Activated CD8-positive, alpha-beta memory T cell treated with anti-CD3 and anti-CD28 coated beads, Interleukin-2, amount 10 ng/mL, durations not matched to agents 7 days and 5 days (primary cell): ENCODE results near the gene CCDC196. TPM values are rescaled to one million over a fixed set of nuclear protein-coding genes. Genes with fewer than 3 reads are reported as not detected.

Source experiments
- ATAC-seq: fragments of 150-1000 bp; cut with Tn5 transposase; one replicate; pipeline ENCODE4 v1.10.0; 2021; ENCODE audit warnings: moderate library complexity
- CTCF ChIA-PET: fragments of 350-600 bp; sonication (Branson Sonifier 250); formaldehyde crosslinking; loops from one replicate; lab custom pipeline; 2021; ENCODE audit warnings: antibody characterized with exemption; lab: Charles Lee
- DNase-seq: peaks from one replicate; pipeline ENCODE4 v3.0.0-alpha.2; 2020
- H3K27ac Mint-ChIP-seq: one replicate; pipeline ENCODE4 v1.8.0; 2021; ENCODE audit warnings: mild to moderate bottlenecking, mixed read lengths
- H3K27me3 Mint-ChIP-seq: one replicate; pipeline ENCODE4 v1.8.0; 2021; ENCODE audit warnings: mixed read lengths
- H3K36me3 Mint-ChIP-seq: one replicate; pipeline ENCODE4 v1.8.0; 2021; ENCODE audit warnings: mild to moderate bottlenecking, mixed read lengths
- H3K4me1 Mint-ChIP-seq: one replicate; pipeline ENCODE4 v1.8.0; 2021; ENCODE audit warnings: mixed read lengths
- H3K4me3 Mint-ChIP-seq: one replicate; pipeline ENCODE4 v1.8.0; 2021; ENCODE audit warnings: mild to moderate bottlenecking, moderate library complexity, mixed read lengths
- H3K9me3 Mint-ChIP-seq: one replicate; pipeline ENCODE4 v1.8.0; 2022; ENCODE audit warnings: low read depth, mixed read lengths
- total RNA-seq, 2 experiments: library from RNA; stranded (reverse); gene quantifications; one replicate each; pipeline ENCODE4 v1.2.3, GENCODE V29; 2021

CCDC196 gene
- total RNA-seq, 2 experiments from 2014 or later, result not detected

- H3K27ac Mint-ChIP-seq, result no peak overlapping the region
- CTCF ChIA-PET, result no interaction called here
- ATAC-seq, result no peak
- no peaks in the 10 kb centered on the region for H3K4me1 Mint-ChIP-seq
- H3K4me3 Mint-ChIP-seq, result no peak overlapping the region
- peaks cover under 1% of the 10 kb centered on the region for H3K36me3 Mint-ChIP-seq
- no peaks in the 10 kb centered on the region for H3K9me3 Mint-ChIP-seq
- no peak for DNase-seq
- no peaks in the 10 kb centered on the region for H3K27me3 Mint-ChIP-seq
Measured at GRCh38 chr14:66476964-66477363, 9.2 kb upstream of the CCDC196 start.

GRCh38 chr14:66477567-66477966 is 8.6 kb upstream of the CCDC196 start:
- H3K4me1 Mint-ChIP-seq, result no peaks in the 10 kb centered on the region
- H3K36me3 Mint-ChIP-seq, result no peaks in the 10 kb centered on the region
- H3K27ac Mint-ChIP-seq, result no peak overlapping the region
- no peak overlapping the region for H3K4me3 Mint-ChIP-seq
- no peaks in the 10 kb centered on the region for H3K9me3 Mint-ChIP-seq
- ATAC-seq, result no peak
- no peak for DNase-seq
- CTCF ChIA-PET, result no interaction called here
- no peaks in the 10 kb centered on the region for H3K27me3 Mint-ChIP-seq

GRCh38 chr14:66482873-66483272 is 3.3 kb upstream of the CCDC196 start:
- H3K27ac Mint-ChIP-seq, result no peak overlapping the region

GRCh38 chr14:66483322-66483721 is 2.8 kb upstream of the CCDC196 start:
- Mint-ChIP-seq H3K4me1 (no peaks in the 10 kb centered on the region), H3K36me3 (no peaks in the 10 kb centered on the region), H3K9me3 (no peaks in the 10 kb centered on the region), H3K4me3 (no peak overlapping the region), H3K27me3 (no peaks in the 10 kb centered on the region), H3K27ac (no peak overlapping the region)
- ATAC-seq (no peak), DNase-seq (no peak)
- CTCF ChIA-PET, result no interaction called here

More at GRCh38 chr14:66482873-66483272, 3.3 kb upstream of the CCDC196 start:
- Mint-ChIP-seq H3K27me3 (no peaks in the 10 kb centered on the region), H3K36me3 (no peaks in the 10 kb centered on the region), H3K4me3 (no peak overlapping the region), H3K4me1 (no peaks in the 10 kb centered on the region), H3K9me3 (no peaks in the 10 kb centered on the region)
- ATAC-seq (no peak), DNase-seq (no peak)
- CTCF ChIA-PET, result no interaction called here

- Mint-ChIP-seq H3K4me1 (no peaks in the 10 kb centered on the region), H3K27me3 (peaks cover 4% of the 10 kb centered on the region), H3K27ac (no peak overlapping the region), H3K9me3 (no peaks in the 10 kb centered on the region), H3K4me3 (no peak overlapping the region), H3K36me3 (no peaks in the 10 kb centered on the region)
- ATAC-seq (no peak), DNase-seq (no peak)
- CTCF ChIA-PET, result no interaction called here
Measured at GRCh38 chr14:66485029-66485428, 1.1 kb upstream of the CCDC196 start.

- Mint-ChIP-seq H3K4me1 (no peaks in the 10 kb centered on the region), H3K4me3 (no peak overlapping the region), H3K9me3 (no peaks in the 10 kb centered on the region), H3K36me3 (no peaks in the 10 kb centered on the region), H3K27ac (no peak overlapping the region), H3K27me3 (peaks cover 6% of the 10 kb centered on the region)
- CTCF ChIA-PET, result no interaction called here
- ATAC-seq (no peak), DNase-seq (no peak)
Measured at GRCh38 chr14:66487164-66487563, 993 bp downstream of the CCDC196 start.

GRCh38 chr14:66490143-66491111 is 4.3 kb downstream of the CCDC196 start:
- H3K9me3 Mint-ChIP-seq, result no peaks in the 10 kb centered on the region
- no peak overlapping the region for H3K4me3 Mint-ChIP-seq
- no peak overlapping the region for H3K27ac Mint-ChIP-seq
- peaks cover under 1% of the 10 kb centered on the region for H3K4me1 Mint-ChIP-seq
- ATAC-seq (no peak), DNase-seq (no peak)
- CTCF ChIA-PET, result no interaction called here
- H3K27me3 Mint-ChIP-seq, result peaks cover 6% of the 10 kb centered on the region
- no peaks in the 10 kb centered on the region for H3K36me3 Mint-ChIP-seq

GRCh38 chr14:66493750-66494149 is 7.6 kb downstream of the CCDC196 start:
- H3K9me3 Mint-ChIP-seq, result no peaks in the 10 kb centered on the region
- H3K27me3 Mint-ChIP-seq, result peaks cover 12% of the 10 kb centered on the region
- H3K4me1 Mint-ChIP-seq, result peaks cover 12% of the 10 kb centered on the region
- no peak overlapping the region for H3K27ac Mint-ChIP-seq
- no peak overlapping the region for H3K4me3 Mint-ChIP-seq
- CTCF ChIA-PET, result no interaction called here
- ATAC-seq, result no peak
- H3K36me3 Mint-ChIP-seq, result no peaks in the 10 kb centered on the region
- DNase-seq, result no peak

- CTCF ChIA-PET, result interaction anchor here (0.9 to 1.5 kb wide), 4 partner anchors 13 to 622 kb away, joined by 3 to 4 read pairs (median 3); no protein-coding TSS in a partner anchor
- ATAC-seq, result peak; percentile 66
- no peaks in the 10 kb centered on the region for H3K9me3 Mint-ChIP-seq
- DNase-seq, result no peak
- H3K36me3 Mint-ChIP-seq, result no peaks in the 10 kb centered on the region
- H3K4me3 Mint-ChIP-seq, result no peak overlapping the region
- H3K27ac Mint-ChIP-seq, result no peak overlapping the region
- peaks cover 12% of the 10 kb centered on the region for H3K4me1 Mint-ChIP-seq
- peaks cover 12% of the 10 kb centered on the region for H3K27me3 Mint-ChIP-seq
Measured at GRCh38 chr14:66495218-66496098, 9.3 kb downstream of the CCDC196 start.

GRCh38 chr14:66496188-66496807 is 10.1 kb downstream of the CCDC196 start:
- DNase-seq (no peak), ATAC-seq (no peak)
- CTCF ChIA-PET, result interaction anchor here (1.5 kb wide), 1 partner anchor 53 kb away, joined by 3 read pairs; no protein-coding TSS in a partner anchor
- Mint-ChIP-seq H3K27ac (no peak overlapping the region), H3K9me3 (no peaks in the 10 kb centered on the region), H3K4me1 (peaks cover 12% of the 10 kb centered on the region), H3K27me3 (peaks cover 16% of the 10 kb centered on the region), H3K4me3 (no peak overlapping the region), H3K36me3 (no peaks in the 10 kb centered on the region)

- no peaks in the 10 kb centered on the region for H3K9me3 Mint-ChIP-seq
- CTCF ChIA-PET, result interaction anchor here (3.0 kb wide), 1 partner anchor 11 kb away, joined by 12 read pairs; the partner anchor contains the start of gene GPHN
- H3K4me1 Mint-ChIP-seq, result peaks cover 12% of the 10 kb centered on the region
- H3K27ac Mint-ChIP-seq, result no peak overlapping the region
- H3K27me3 Mint-ChIP-seq, result peaks cover 20% of the 10 kb centered on the region
- ATAC-seq, result no peak
- no peak for DNase-seq
- no peaks in the 10 kb centered on the region for H3K36me3 Mint-ChIP-seq
- no peak overlapping the region for H3K4me3 Mint-ChIP-seq
Measured at GRCh38 chr14:66496911-66497310, 10.7 kb downstream of the CCDC196 start.

- peaks cover 12% of the 10 kb centered on the region for H3K4me1 Mint-ChIP-seq
- no peaks in the 10 kb centered on the region for H3K36me3 Mint-ChIP-seq
- no peak overlapping the region for H3K4me3 Mint-ChIP-seq
- no peak for DNase-seq
- ATAC-seq, result no peak
- H3K9me3 Mint-ChIP-seq, result no peaks in the 10 kb centered on the region
- H3K27me3 Mint-ChIP-seq, result peaks cover 21% of the 10 kb centered on the region
- CTCF ChIA-PET, result interaction anchor here (1.0 to 3.0 kb wide), 2 partner anchors 9 to 787 kb away, joined by 3 to 12 read pairs; partner anchors contain the start of gene GPHN
- H3K27ac Mint-ChIP-seq, result no peak overlapping the region
Measured at GRCh38 chr14:66498311-66498710, 12.1 kb downstream of the CCDC196 start.

- H3K27ac Mint-ChIP-seq, result no peak overlapping the region
- CTCF ChIA-PET, result no interaction called here
- DNase-seq (no peak), ATAC-seq (no peak)
- H3K4me1 Mint-ChIP-seq, result peaks cover 11% of the 10 kb centered on the region
- H3K9me3 Mint-ChIP-seq, result no peaks in the 10 kb centered on the region
- no peaks in the 10 kb centered on the region for H3K36me3 Mint-ChIP-seq
- no peak overlapping the region for H3K4me3 Mint-ChIP-seq
- H3K27me3 Mint-ChIP-seq, result peaks cover 25% of the 10 kb centered on the region
Measured at GRCh38 chr14:66501592-66501991, 15.4 kb downstream of the CCDC196 start.
